Activated CD4-positive, CD25-positive, alpha-beta regulatory T cell treated with anti-CD3 and anti-CD28 coated beads, Interleukin-2, amount 50 U/mL, for 16 hours (primary cell): Measurements from ENCODE around the gene COL7A1.

ENCODE experiments used
- DNase-seq: peaks from one replicate; pipeline ENCODE4 v3.0.0-alpha.2; 2020; ENCODE audit warnings: low read depth, low spot score

COL7A1 gene

DNA sequence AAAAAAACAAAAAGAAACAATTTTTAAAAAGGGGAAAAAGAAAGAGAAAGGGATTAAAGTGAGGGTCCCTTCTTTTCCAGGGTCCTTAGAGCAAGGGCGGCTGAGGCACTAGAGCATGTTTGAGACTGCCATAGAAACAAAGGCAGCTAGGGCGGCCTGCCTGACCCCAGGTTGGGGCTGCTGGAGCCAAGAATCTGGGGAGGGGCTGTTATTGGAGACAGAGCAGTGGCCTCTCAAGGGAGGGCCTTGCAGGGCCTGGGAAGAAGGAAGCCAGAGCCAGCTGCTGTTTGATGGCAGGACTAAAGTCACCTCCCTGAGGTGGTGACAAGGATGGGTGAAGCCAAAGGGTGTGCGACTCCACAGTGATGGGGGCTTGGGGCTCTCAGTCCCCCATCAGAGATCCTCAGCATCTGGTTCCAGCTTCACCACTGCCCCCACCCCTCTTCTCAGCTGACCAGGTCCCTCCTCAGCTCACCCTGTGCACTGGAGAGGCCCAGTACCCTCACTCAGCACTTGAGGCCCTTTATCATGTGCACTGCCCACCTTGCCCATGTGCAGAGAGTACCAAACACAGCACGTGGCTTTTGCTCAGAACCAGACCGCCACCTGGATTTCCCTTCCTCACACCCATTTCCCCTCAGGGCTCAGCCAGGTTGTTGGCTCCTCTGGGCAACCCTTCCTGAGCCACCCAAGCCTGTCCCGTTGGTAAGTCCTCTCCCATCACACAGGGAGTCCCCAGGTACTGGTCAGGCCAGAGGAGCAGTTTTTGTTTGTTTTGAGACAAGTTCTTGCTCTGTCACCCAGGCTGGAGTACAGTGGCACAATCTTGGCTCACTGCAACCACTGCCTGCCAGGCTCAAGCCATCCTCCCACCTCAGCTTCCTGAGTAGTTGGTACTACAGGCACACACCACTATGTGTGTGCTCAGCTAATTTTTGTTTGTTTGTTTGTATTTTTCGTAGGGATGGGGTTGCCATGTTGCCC, 24.7 kb upstream of the COL7A1 start:
- no peak for DNase-seq

- DNase-seq, result no peak
Observed at GRCh38 chr3:48617559-48617958, 22.4 kb upstream of the COL7A1 start.

DNA sequence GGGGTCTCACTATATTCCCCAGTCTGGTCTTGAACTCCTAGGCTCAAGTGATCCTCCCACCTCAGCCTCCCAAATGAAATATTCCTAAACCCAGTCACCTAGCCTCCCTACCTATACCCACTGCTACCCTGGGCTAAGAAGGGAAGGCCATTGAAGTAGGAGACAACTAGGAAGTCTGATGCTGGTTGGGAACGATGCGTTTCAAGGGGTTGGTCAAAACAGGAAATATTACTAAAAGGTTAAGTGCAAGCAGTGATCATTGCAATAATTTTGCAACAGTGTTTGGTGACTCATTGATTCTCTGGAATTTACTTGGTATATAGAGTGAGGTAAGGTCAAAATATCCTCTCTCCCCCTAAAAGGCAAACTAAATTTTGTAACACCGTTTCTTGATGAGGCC, 18.9 kb upstream of the COL7A1 start:
- no peak for DNase-seq

DNA sequence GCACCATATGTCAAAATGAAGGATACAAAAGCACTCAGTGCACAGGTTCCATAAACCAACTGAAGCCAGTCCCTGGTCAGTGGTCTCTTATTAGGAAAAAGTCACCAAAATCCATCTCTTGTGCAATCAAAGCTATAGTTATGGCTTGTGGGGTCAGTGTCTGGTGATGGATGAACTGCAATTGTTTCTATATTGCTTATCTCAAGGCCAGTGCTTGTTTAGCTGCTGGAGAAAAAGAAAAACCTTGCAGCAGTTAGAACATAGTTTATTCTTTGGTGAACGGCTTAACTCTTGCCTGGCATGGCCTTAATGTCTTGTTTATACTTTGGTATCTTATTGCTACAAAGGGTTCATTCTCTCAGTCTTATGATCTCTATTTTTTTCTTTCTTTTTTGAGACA, 17.2 kb upstream of the COL7A1 start:
- no peak for DNase-seq

GRCh38 chr3:48609088-48610005, 14.2 kb upstream of the COL7A1 start, which contains the start of gene UQCRC1:
UQCRC1 (minus strand) TSS chr3:48609646; CDS start chr3:48609620, 26 bp downstream.
- DNase-seq, result peak; percentile 80

GRCh38 chr3:48607519-48607918, 12.4 kb upstream of the COL7A1 start:
- no peak for DNase-seq

DNA sequence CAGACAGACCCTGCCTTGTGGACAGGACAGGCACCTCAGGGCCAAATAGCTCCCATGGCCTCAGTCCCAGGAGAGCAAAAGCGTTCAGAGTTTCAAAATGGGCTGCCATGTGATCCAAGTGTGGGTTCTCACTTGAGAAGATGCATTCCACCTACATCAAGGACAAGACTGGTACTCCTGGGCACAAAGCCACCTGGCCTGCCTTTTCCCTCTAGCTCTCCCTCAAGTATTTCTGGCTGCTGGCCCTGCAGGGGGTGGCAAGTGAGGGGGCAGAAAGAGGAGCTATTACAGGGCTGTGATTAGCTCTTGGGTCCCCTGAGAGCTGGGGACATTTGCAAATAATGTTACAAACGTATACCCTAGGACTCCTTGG, 6.5 kb upstream of the COL7A1 start:
- no peak for DNase-seq

DNA sequence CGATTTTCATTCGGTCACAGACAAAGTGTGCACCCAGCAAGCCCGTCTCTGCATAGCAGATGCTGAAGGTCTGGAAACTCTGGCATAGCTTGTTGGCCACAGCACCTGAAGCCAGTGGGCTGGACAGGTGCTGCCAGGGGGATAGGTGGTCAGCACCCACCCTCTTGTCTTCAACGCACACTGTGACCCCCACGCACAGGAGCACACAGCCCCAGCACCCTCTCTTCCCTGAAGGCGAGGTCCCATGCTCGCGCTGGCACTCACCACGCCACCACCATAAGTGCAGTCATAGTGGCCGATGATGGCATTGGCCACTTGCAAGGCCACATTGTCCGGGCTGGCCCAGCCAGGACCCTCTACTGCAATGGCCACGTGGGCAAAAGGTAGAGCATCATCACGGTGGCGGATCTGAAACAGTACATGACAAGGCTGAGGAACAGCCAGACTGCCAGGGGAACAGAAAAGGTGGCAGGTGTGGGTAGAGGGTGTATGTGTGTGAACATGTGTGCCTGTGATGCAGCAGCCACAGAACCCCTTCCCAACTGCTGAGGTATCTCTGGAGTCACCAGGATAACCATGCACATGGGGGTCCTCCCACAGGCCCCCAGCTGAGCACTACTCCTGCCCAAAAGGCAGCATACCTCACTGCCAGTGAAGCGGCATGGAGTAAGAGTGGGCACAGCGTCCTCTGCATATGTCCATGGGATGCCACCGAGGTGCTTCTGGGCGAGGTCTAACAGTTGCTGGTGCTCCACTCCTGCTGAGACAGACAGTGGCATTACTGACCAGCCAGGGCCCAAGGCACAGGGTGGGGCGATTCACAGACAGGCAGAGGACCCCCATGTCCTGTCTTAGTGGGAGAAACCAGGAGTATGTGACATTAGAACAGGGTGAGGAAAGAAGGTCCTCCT, 5.8 kb upstream of the COL7A1 start:
- no peak for DNase-seq

DNA sequence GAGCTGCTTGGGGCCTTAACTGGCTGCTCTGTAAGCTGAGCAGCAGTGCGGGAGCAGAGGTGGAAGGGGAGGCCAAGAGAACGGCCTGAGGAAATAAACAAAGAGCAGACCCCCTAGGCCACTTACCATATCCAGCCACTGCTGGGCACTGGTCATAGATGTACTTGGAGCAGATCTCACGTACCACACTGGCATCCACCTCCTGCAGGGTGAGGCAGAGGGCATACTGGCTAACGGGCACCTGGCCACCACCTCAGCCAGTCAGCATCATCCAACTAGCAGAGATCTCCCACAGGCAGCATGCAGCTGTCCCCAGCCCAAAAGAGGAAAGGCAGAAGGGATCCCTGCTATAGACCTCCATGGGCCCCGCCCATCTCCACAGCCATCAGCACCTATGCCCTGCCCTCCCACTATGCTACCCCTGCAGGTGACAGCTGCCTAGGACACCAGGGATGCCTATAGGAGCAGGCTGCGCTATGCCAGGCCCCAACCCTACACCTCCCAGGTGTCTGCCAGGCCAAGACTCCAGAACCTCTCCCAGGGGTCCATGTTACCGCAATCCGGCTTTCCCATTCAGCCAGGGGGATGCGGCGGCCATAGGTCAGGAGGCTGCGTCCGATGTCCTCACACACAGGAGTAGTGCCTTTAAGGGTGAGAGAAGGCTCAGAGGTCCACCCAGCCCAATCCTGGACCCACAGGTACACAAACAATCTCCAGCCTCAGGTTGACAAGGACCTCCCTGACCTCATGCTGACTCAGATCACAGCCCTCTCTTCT, 4.6 kb upstream of the COL7A1 start:
- no peak for DNase-seq

- no peak for DNase-seq
Observed at GRCh38 chr3:48599077-48599501, 4.0 kb upstream of the COL7A1 start.

- no peak for DNase-seq
Observed at GRCh38 chr3:48598323-48599076, 3.4 kb upstream of the COL7A1 start.

- DNase-seq, result no peak
Observed at GRCh38 chr3:48597408-48597800, 2.3 kb upstream of the COL7A1 start.

DNA sequence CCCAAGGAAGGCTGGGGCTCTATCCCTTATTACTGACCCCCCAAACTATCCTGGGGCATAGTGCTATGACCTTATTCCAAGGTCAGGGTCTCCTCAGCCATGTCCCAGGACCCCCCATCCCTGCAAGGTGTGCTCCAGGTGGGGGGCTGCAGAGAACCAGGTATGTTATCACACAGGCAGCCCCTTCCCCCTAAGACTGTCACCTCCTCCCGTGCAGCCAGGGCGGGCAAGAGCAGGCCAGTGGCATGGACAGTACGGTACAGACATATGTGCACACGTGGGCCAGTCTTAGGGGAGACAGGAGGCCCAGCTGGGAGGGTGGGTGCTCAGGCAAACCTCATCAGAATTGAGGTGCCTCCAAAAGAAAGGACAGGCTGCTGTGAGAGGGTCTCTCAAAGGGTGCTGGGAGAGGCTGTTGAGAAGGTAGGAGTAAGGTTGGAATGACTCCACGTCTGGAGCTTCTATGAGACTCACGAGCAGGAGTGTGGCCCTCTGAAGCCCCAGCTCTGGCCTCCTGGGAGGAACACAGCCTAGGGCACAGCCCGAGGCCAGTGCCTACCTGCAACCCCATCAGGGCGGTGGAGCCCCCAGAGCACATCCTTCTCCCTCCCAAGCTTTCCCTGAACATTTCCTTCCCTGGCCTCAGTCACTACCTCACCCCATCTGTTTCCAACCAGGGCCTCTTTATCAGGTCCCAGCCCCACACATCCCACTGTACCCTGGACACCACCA, 1.7 kb upstream of the COL7A1 start:
- no peak for DNase-seq

DNA sequence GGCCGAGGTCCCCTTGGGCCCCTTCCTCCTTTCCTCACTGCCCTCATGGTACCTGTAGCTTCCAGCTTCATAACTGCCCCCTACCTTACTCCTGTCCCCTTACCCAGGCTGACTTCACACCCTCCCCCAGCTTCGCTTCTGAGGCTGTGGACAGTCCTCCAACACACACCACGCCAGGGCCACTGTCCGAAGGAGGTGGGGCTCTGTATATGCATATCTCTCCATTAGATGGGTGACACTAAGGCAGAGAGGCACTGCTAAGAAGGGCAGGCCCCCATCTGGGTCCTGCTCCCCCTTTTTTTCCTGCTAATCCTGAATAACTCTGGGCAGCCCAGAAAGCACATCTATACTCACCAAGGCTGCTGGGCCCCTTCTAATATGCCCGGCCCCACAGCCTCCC, 1.0 kb upstream of the COL7A1 start:
- DNase-seq, result no peak

- DNase-seq, result no peak
Observed at GRCh38 chr3:48595526-48596121, 495 bp upstream of the COL7A1 start.

- DNase-seq, result no peak
Observed at GRCh38 chr3:48594417-48595049, 596 bp downstream of the COL7A1 start.

DNA sequence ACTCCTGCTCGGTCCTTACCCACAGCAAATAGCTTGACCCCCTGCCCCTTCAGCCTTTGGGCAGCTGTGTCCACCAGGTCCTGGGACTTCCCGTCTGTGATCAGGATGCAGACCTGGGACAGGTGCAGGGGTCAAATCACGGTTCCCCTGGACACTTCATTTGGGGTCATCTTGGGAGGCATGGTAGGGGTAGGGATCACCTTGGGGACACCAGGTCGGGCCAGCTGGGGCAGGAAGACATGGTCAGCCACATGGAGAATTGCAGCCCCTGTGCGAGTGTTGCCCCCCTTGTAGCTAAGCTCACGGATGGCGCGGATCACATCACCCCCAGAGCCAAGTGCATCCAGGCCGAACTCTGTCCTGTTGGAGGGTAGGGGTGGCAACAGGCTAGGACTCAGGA, 1.8 kb downstream of the COL7A1 start:
- no peak for DNase-seq

DNA sequence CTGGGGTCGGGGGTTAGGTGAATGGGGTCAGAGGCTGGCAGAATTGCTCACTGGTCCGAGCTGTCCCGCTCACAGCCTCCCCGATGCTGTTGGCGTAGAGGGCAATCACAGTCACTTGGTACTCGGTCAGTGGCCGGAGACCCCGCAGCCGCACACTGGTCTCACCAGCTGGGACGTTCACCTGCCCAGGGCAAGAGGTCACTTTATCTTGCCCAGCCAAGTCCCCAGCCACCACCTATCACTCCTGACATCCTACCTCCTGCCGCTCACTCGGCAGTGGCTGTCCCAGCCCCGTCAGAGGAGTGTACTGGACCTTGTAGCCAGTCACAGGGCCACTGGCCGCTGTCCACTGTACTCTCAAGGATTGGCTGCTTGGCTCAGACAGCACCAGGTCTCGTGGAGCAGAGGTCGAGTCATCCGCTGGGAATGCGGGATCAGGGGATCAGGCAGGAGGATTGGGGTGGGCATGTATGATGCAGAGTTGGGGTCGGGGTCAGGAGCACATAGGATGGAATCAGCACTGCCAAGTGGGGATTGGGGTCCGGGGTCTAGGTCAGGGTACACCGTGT, 2.5 kb downstream of the COL7A1 start:
- DNase-seq, result no peak
